SU-DHL-6 (cell line): ENCODE results near the gene SLFN5.

Experiments used
- CTCF ChIP-seq: fragments of 200-600 bp; sonication (generic); IDR thresholded peaks from one replicate; pipeline ENCODE4 v1.5.1; 2017; ENCODE audit warnings: antibody characterized with exemption, mild to moderate bottlenecking, low read length, moderate library complexity; ENCODE audit not compliant: insufficient read depth, poor library complexity, severe bottlenecking
- EZH2phosphoT487 ChIP-seq: fragments of 200-600 bp; sonication (generic), shearing (Covaris generic); conservative IDR thresholded peaks from 2 replicates; pipeline ENCODE4 v1.6.1; 2018; ENCODE audit warnings: mild to moderate bottlenecking, antibody characterized with exemption, low read length, moderate library complexity, mixed read lengths

GRCh38 chr17:35210741-35211140 lies 32.1 kb upstream of the SLFN5 start:
- no peak for TF ChIP-seq CTCF
- TF ChIP-seq EZH2phosphoT487, result no peak
